Measurements from ENCODE around the gene HIRA. TPM values are rescaled to one million over a fixed set of nuclear protein-coding genes. Genes with fewer than 3 reads are reported as not detected.

The HIRA gene
- total and polyA plus RNA-seq, 4 donors: 4.1 to 32.5 (median 23.0) TPM

DNA sequence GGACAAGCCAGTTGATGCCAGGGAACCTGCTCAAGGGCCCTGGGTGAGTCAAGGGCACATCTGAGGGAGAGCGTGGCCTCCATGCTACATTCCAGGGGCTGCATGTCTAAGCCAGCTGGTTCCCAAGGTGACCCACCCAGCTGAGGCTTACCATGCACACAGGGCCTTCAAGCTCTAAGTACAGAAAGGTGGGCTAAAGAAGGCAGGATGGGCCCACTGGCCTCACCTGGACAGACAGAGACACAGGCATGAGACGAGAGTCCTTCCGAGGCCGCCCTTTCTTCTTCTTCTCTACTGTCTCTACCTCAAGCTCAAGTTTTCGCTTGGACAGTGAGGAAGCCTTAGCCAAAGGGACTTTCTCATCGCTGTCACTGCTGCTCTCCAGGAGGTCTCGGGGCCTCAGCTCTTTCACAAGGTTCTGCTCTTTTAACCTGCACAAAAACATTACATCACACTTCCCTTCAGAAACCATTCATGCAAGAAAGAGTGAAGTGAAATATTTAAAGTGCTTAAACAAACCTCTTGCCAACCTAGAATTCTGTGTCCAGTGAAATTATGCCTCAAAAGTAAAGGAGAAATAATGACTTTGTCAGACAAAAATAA is 69.9 kb downstream of the HIRA start:
- no peaks in the 10 kb centered on the region for H3K4me1 ChIP-seq (ENCODE audit: control insufficient read depth in 4 of 4, insufficient read depth in 4 of 4, low read length in 3 of 4)
- TF ChIP-seq, protein P1, sequence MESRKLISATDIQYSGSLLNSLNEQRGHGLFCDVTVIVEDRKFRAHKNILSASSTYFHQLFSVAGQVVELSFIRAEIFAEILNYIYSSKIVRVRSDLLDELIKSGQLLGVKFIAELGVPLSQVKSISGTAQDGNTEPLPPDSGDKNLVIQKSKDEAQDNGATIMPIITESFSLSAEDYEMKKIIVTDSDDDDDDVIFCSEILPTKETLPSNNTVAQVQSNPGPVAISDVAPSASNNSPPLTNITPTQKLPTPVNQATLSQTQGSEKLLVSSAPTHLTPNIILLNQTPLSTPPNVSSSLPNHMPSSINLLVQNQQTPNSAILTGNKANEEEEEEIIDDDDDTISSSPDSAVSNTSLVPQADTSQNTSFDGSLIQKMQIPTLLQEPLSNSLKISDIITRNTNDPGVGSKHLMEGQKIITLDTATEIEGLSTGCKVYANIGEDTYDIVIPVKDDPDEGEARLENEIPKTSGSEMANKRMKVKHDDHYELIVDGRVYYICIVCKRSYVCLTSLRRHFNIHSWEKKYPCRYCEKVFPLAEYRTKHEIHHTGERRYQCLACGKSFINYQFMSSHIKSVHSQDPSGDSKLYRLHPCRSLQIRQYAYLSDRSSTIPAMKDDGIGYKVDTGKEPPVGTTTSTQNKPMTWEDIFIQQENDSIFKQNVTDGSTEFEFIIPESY (IDR thresholded peaks at IDR 0.05): no peak
- no peak for TF ChIP-seq TAF1 (conservative IDR thresholded peaks at IDR 0.05)
- TF ChIP-seq EGR1 (IDR thresholded peaks at IDR 0.05; ENCODE audit: low read depth in 2 of 2): no peak
- TF ChIP-seq, protein P2, sequence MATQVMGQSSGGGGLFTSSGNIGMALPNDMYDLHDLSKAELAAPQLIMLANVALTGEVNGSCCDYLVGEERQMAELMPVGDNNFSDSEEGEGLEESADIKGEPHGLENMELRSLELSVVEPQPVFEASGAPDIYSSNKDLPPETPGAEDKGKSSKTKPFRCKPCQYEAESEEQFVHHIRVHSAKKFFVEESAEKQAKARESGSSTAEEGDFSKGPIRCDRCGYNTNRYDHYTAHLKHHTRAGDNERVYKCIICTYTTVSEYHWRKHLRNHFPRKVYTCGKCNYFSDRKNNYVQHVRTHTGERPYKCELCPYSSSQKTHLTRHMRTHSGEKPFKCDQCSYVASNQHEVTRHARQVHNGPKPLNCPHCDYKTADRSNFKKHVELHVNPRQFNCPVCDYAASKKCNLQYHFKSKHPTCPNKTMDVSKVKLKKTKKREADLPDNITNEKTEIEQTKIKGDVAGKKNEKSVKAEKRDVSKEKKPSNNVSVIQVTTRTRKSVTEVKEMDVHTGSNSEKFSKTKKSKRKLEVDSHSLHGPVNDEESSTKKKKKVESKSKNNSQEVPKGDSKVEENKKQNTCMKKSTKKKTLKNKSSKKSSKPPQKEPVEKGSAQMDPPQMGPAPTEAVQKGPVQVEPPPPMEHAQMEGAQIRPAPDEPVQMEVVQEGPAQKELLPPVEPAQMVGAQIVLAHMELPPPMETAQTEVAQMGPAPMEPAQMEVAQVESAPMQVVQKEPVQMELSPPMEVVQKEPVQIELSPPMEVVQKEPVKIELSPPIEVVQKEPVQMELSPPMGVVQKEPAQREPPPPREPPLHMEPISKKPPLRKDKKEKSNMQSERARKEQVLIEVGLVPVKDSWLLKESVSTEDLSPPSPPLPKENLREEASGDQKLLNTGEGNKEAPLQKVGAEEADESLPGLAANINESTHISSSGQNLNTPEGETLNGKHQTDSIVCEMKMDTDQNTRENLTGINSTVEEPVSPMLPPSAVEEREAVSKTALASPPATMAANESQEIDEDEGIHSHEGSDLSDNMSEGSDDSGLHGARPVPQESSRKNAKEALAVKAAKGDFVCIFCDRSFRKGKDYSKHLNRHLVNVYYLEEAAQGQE (IDR thresholded peaks at IDR 0.05): no peak
- TF ChIP-seq JUND (IDR thresholded peaks at IDR 0.05): no peak
- no peak for TF ChIP-seq HNF4G (IDR thresholded peaks at IDR 0.05)
- TF ChIP-seq, protein P3, sequence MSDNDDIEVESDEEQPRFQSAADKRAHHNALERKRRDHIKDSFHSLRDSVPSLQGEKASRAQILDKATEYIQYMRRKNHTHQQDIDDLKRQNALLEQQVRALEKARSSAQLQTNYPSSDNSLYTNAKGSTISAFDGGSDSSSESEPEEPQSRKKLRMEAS (IDR thresholded peaks at IDR 0.05): no peak
- TF ChIP-seq GABPA (IDR thresholded peaks at IDR 0.05 in 1 of 2, conservative IDR thresholded peaks at IDR 0.05 in 1 of 2): no peak
- TF ChIP-seq RXRA (IDR thresholded peaks at IDR 0.05): no peak
- TF ChIP-seq, protein P4, sequence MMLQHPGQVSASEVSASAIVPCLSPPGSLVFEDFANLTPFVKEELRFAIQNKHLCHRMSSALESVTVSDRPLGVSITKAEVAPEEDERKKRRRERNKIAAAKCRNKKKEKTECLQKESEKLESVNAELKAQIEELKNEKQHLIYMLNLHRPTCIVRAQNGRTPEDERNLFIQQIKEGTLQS (IDR thresholded peaks at IDR 0.05): no peak
- TF ChIP-seq RAD21 (IDR thresholded peaks at IDR 0.05): no peak
- no peak for TF ChIP-seq FOXA2 (IDR thresholded peaks at IDR 0.05)
- TF ChIP-seq YY1 (IDR thresholded peaks at IDR 0.05): no peak
- no peak for TF ChIP-seq HNF4A (conservative IDR thresholded peaks at IDR 0.05)
- TF ChIP-seq SP1 (IDR thresholded peaks at IDR 0.05): no peak
- TF ChIP-seq FOXA1 (IDR thresholded peaks at IDR 0.05): no peak
- no peak for TF ChIP-seq NR2F2 (IDR thresholded peaks at IDR 0.05)
- TF ChIP-seq, protein P5, sequence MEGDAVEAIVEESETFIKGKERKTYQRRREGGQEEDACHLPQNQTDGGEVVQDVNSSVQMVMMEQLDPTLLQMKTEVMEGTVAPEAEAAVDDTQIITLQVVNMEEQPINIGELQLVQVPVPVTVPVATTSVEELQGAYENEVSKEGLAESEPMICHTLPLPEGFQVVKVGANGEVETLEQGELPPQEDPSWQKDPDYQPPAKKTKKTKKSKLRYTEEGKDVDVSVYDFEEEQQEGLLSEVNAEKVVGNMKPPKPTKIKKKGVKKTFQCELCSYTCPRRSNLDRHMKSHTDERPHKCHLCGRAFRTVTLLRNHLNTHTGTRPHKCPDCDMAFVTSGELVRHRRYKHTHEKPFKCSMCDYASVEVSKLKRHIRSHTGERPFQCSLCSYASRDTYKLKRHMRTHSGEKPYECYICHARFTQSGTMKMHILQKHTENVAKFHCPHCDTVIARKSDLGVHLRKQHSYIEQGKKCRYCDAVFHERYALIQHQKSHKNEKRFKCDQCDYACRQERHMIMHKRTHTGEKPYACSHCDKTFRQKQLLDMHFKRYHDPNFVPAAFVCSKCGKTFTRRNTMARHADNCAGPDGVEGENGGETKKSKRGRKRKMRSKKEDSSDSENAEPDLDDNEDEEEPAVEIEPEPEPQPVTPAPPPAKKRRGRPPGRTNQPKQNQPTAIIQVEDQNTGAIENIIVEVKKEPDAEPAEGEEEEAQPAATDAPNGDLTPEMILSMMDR (IDR thresholded peaks at IDR 0.05; ENCODE audit: low read depth, low read length, missing input control): no peak
- no peak overlapping the region for H3K27ac ChIP-seq (ENCODE audit: low read depth in 1 of 2, low read length in 2 of 2)
- H3K27me3 ChIP-seq (ENCODE audit: control insufficient read depth in 4 of 4, insufficient read depth in 4 of 4, low read length in 3 of 4): no peaks in the 10 kb centered on the region
- DNase-seq (ENCODE audit: low spot score): no peak
- no peak overlapping the region for H3K9ac ChIP-seq (ENCODE audit: low read depth in 1 of 2, low read length in 2 of 2)
- H3K4me3 ChIP-seq (ENCODE audit: low read depth in 1 of 3, low read length in 3 of 3): no peak overlapping the region
- H3K9me3 ChIP-seq (ENCODE audit: control insufficient read depth in 4 of 4, low read length in 3 of 4): no peaks in the 10 kb centered on the region
- peaks cover 23 to 80% (median 58%) of the 10 kb centered on the region in 4 donors for H3K36me3 ChIP-seq (ENCODE audit: control insufficient read depth in 4 of 4, insufficient read depth in 3 of 4, low read depth in 1 of 4, low read length in 3 of 4)
- 93% methylated on average over 7 of the region's 7 CpGs for WGBS
